Mesothelial cell of epicardium (in vitro differentiated cells): Measurements from ENCODE around the gene PSEN1. TPM values are rescaled to one million over a fixed set of nuclear protein-coding genes. Genes with fewer than 3 reads are reported as not detected.

ENCODE experiments used
- DNase-seq, 2 experiments: peaks; one replicate each; pipeline ENCODE4 v3.0.0; 2021; ENCODE audit warnings: low spot score in 2 of 2; ENCODE audit not compliant: unreplicated experiment in 2 of 2
- H3K27ac Mint-ChIP-seq: 2 replicates; pipeline ENCODE4 v1.8.0; 2021; ENCODE audit warnings: mixed read lengths
- H3K27me3 Mint-ChIP-seq: 2 replicates; pipeline ENCODE4 v1.8.0; 2021; ENCODE audit warnings: low read depth, mixed read lengths
- H3K36me3 Mint-ChIP-seq: 2 replicates; pipeline ENCODE4 v1.8.0; 2021; ENCODE audit warnings: mixed read lengths
- H3K4me1 Mint-ChIP-seq: 2 replicates; pipeline ENCODE4 v1.8.0; 2021; ENCODE audit warnings: mixed read lengths
- H3K4me3 Mint-ChIP-seq: 2 replicates; pipeline ENCODE4 v1.8.0; 2021; ENCODE audit warnings: mild to moderate bottlenecking, moderate library complexity, mixed read lengths
- H3K9me3 Mint-ChIP-seq: 2 replicates; pipeline ENCODE4 v1.8.0; 2021; ENCODE audit warnings: mixed read lengths
- total RNA-seq: library from RNA; stranded (reverse); gene quantifications from 3 replicates; pipeline ENCODE4 v1.2.1, GENCODE V29; 2021
- TF ChIP-seq, protein P1 (sequence below): fragments of 200-600 bp; sonication (generic); IDR thresholded peaks from one replicate; pipeline ENCODE4 v1.5.0; 2021; ENCODE audit warnings: antibody characterized with exemption; ENCODE audit not compliant: unreplicated experiment

The PSEN1 gene
- total RNA-seq, 1 donor from 2014 or later, result 59.9 TPM

DNA sequence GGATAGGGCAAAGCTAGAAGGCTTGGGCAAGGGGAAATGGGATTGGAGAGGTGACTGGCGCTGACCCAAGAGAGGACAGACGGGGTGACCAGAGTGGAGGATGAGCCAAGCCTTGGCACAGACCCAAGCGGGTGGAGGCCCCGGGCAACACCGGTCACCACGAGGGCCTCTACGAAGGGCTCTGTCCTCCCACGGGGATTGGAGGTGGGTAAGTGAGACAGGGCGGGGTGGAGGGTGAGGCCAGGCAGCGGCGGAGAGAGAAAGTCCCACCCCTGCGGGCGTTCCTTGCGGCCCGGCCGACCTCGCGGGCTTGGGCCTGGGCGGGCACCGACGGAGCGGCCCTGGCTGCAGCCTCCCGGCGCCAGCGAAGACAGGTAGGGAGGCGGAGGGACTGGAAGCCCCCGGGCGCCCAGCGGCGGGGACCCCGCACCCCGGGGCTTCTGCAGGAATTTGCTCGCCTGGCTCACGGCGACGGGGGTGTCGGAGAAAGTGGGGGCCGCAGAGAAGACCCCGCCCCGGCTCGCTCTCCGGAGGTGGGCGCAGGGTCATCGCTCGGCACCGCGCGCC, 101.0 kb downstream of the PSEN1 start, which contains the start of gene PAPLN:
Gene PAPLN, plus strand, starts transcription at position 288 of the 567 bp plus-strand sequence. CDS start 2,273 bp downstream, outside the sequence.
- Mint-ChIP-seq H3K27ac (no peak within 1 kb of the TSS), H3K9me3 (no peaks in the 10 kb centered on the region)

DNA sequence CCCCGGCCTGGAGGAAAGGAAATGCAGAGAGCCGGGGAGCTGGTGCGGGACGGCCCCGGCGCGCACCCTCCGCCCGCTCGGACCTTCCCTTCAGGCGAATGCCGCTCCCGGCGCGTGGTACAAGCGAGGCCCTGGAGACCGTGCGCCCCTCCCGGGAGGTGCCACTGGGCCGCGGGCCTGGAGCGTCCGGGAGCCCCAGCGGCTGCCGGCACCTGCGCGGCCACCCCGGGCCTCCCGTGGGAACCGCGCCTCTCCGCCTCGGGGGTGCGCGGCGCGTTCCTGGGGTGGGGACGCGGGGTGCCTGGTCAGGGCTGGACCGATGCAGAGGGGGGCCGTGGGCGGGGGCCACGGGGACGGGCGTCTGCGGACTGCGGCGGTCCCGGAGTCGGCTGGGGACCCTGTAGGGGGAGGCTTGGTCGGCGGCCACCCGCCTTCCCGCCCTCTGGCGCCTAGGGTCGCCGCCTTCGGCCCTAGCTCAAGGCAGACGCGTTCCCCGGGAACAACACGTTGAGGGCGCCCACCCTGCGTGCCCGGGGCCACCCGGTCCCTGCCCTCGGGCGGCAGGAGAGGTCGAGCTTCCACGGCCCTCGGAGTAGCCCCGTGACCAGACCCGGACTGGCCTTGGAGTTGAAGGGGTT, 101.6 kb downstream of the PSEN1 start:
- H3K9me3 Mint-ChIP-seq, result no peaks in the 10 kb centered on the region
- H3K36me3 Mint-ChIP-seq, result no peaks in the 10 kb centered on the region
- TF ChIP-seq, protein P1, sequence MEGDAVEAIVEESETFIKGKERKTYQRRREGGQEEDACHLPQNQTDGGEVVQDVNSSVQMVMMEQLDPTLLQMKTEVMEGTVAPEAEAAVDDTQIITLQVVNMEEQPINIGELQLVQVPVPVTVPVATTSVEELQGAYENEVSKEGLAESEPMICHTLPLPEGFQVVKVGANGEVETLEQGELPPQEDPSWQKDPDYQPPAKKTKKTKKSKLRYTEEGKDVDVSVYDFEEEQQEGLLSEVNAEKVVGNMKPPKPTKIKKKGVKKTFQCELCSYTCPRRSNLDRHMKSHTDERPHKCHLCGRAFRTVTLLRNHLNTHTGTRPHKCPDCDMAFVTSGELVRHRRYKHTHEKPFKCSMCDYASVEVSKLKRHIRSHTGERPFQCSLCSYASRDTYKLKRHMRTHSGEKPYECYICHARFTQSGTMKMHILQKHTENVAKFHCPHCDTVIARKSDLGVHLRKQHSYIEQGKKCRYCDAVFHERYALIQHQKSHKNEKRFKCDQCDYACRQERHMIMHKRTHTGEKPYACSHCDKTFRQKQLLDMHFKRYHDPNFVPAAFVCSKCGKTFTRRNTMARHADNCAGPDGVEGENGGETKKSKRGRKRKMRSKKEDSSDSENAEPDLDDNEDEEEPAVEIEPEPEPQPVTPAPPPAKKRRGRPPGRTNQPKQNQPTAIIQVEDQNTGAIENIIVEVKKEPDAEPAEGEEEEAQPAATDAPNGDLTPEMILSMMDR, result no peak
- DNase-seq, result peak in 1 of 2 experiments; percentile 55
- H3K27me3 Mint-ChIP-seq, result peaks cover 87% of the 10 kb centered on the region
- peak overlapping the region; percentile 64 for H3K4me3 Mint-ChIP-seq
- peaks cover 44% of the 10 kb centered on the region for H3K4me1 Mint-ChIP-seq
- H3K27ac Mint-ChIP-seq, result no peak overlapping the region

More for the DNA sequence above, 101.0 kb downstream of the PSEN1 start, which contains the start of gene PAPLN:
- H3K36me3 Mint-ChIP-seq, result no peaks in the 10 kb centered on the region
- H3K4me1 Mint-ChIP-seq, result peaks cover 50% of the 10 kb centered on the region
- H3K27me3 Mint-ChIP-seq, result peaks cover 88% of the 10 kb centered on the region
- DNase-seq, result no peak
- peak within 1 kb of the TSS; percentile 67 for H3K4me3 Mint-ChIP-seq
- TF ChIP-seq, protein P1, result no peak

DNA sequence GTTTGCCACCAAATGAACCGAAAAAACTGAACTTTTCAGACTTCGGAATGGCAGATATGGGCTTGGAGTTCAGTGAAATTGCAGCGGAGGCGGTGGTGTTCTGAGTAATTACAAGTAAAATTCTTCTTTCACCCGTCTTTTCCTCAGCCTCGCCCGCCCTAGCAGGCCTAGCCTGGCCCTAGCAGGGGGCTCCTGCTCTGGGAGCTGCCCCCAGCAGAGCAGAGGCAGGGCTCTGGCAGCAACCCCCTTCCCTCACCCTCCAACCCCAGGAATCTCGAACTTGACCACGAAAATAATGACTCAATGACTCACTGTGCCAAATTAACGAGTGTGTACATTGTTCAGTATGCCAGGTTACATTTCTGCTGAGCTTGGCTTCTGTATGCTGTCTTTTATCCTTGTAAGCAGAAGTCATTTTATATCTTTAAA, 102.1 kb downstream of the PSEN1 start:
- TF ChIP-seq, protein P1, result no peak
- Mint-ChIP-seq H3K4me3 (peak overlapping the region; percentile 64), H3K9me3 (no peaks in the 10 kb centered on the region), H3K36me3 (no peaks in the 10 kb centered on the region), H3K27me3 (peaks cover 85% of the 10 kb centered on the region), H3K4me1 (peaks cover 43% of the 10 kb centered on the region), H3K27ac (no peak overlapping the region)
- DNase-seq, result no peak

DNA sequence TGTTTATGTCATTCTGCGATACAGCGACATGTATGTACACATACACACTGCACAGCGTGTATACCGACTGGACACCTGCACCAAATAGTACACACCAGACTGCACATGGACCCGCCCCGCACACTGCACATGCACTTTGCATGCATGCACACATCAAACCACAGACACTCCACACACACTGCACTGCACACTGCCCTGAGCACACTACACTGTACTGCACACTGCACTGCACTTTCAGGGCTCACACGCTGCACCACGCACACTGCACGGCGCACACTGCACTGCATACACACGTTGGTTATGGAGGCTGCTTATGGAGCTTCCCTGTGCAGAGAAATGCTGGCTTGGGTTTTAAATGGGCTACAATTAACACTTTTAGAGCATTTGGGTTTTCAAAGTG, 102.6 kb downstream of the PSEN1 start:
- peaks cover 85% of the 10 kb centered on the region for H3K27me3 Mint-ChIP-seq
- peak overlapping the region; percentile 64 for H3K4me3 Mint-ChIP-seq
- H3K36me3 Mint-ChIP-seq, result no peaks in the 10 kb centered on the region
- DNase-seq, result no peak
- no peaks in the 10 kb centered on the region for H3K9me3 Mint-ChIP-seq
- TF ChIP-seq, protein P1, result no peak
- no peak overlapping the region for H3K27ac Mint-ChIP-seq
- H3K4me1 Mint-ChIP-seq, result peaks cover 41% of the 10 kb centered on the region

DNA sequence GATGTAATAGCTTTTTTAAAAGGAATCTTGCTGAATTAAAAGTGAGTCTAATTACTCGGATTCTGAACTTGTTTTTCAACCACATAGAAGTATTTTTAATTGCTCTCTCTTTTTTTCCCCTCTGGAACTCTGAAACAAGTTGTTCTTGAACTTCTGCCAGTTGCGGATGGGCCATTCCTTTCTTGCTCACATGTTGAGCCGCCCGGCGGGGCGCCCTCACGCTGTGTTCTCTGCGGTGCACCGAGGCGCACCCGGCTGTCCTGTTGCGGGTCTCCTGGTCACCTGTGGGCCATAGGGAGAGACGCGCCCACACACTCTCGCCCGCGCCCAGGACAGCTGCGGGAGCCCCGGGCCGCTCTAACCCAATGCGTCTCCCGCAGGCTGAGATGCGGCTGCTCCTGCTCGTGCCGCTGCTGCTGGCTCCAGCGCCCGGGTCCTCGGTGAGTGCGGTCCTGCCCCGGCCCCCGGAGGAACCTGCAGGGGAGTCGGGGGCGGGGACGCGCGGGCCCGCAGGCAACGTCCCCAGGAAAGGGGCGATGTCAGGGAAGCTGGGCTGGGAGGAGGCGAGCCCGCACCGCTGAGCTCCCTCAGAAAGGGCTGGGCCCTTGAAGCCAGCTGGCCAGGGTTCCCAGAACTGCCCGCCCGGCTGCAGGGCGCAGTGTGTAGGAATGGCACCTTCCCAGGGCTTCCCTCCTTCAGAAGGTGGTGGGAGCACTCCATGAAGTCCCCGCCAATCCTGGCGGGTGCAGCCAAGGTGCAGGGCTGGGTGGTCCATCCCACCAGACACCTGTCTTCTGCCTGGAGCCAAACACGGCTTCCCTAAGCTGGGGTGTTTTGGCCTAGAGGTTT, 103.3 kb downstream of the PSEN1 start:
- no peak overlapping the region for H3K27ac Mint-ChIP-seq
- peaks cover 39% of the 10 kb centered on the region for H3K4me1 Mint-ChIP-seq
- peak in 1 of 2 experiments; percentile 57 for DNase-seq
- H3K9me3 Mint-ChIP-seq, result no peaks in the 10 kb centered on the region
- H3K4me3 Mint-ChIP-seq, result peak overlapping the region; percentile 57
- H3K36me3 Mint-ChIP-seq, result no peaks in the 10 kb centered on the region
- TF ChIP-seq, protein P1, result no peak
- peaks cover 83% of the 10 kb centered on the region for H3K27me3 Mint-ChIP-seq
